Progenitor cell of endocrine pancreas (in vitro differentiated cells): ENCODE measurements around the gene IFI6. TPM values are rescaled to one million over a fixed set of nuclear protein-coding genes. Genes with fewer than 3 reads are reported as not detected.
A peak's percentile ranks its signal among the peaks of the same experiment; 100 is the strongest.

Experiments
- DNase-seq: peaks from one replicate; pipeline ENCODE4 v3.0.0; 2021; ENCODE audit warnings: low spot score; ENCODE audit not compliant: unreplicated experiment
- H3K27ac Mint-ChIP-seq: 2 replicates; pipeline ENCODE4 v1.8.0; 2021; ENCODE audit warnings: mild to moderate bottlenecking, moderate library complexity, mixed read lengths
- H3K27me3 Mint-ChIP-seq: 2 replicates; pipeline ENCODE4 v1.8.0; 2021; ENCODE audit warnings: mixed read lengths
- H3K36me3 Mint-ChIP-seq: 2 replicates; pipeline ENCODE4 v1.8.0; 2022; ENCODE audit warnings: mixed read lengths; ENCODE audit not compliant: insufficient read depth
- H3K4me1 Mint-ChIP-seq: 2 replicates; pipeline ENCODE4 v1.8.0; 2021; ENCODE audit warnings: low read depth, mixed read lengths
- H3K4me3 Mint-ChIP-seq: 2 replicates; pipeline ENCODE4 v1.8.0; 2021; ENCODE audit warnings: low read depth, mild to moderate bottlenecking, moderate library complexity, mixed read lengths
- H3K9me3 Mint-ChIP-seq: 2 replicates; pipeline ENCODE4 v1.8.0; 2021; ENCODE audit warnings: low read depth, mixed read lengths
- CTCF ChIP-seq: fragments of 200-600 bp; sonication (generic); IDR thresholded peaks from one replicate; pipeline ENCODE4 v1.5.0; 2021; ENCODE audit warnings: antibody characterized with exemption, mild to moderate bottlenecking; ENCODE audit not compliant: unreplicated experiment
- total RNA-seq: library from RNA; stranded (reverse); gene quantifications from 2 replicates; pipeline ENCODE4 v1.2.1, GENCODE V29; 2021

Gene IFI6
- total RNA-seq, 1 donor from 2014 or later, result 4.4 TPM

- no peak for DNase-seq
- no peak for TF ChIP-seq CTCF
- Mint-ChIP-seq H3K4me3 (no peak overlapping the region), H3K27me3 (no peaks in the 10 kb centered on the region), H3K36me3 (peaks cover 9% of the 10 kb centered on the region), H3K9me3 (peaks cover 20% of the 10 kb centered on the region), H3K27ac (no peak overlapping the region), H3K4me1 (peaks cover 7% of the 10 kb centered on the region)
These were observed 6.8 kb upstream of the IFI6 start for GRCh38 chr1:27678747-27679146.

GRCh38 chr1:27676410-27676809 is 4.4 kb upstream of the IFI6 start:
- TF ChIP-seq CTCF, result no peak

GRCh38 chr1:27672750-27673112 is 739 bp upstream of the IFI6 start:
- peaks cover 5% of the 10 kb centered on the region for H3K4me1 Mint-ChIP-seq
- no peak for DNase-seq
- no peaks in the 10 kb centered on the region for H3K36me3 Mint-ChIP-seq
- H3K9me3 Mint-ChIP-seq, result no peaks in the 10 kb centered on the region
- H3K27ac Mint-ChIP-seq, result peak overlapping the region; percentile 94
- H3K27me3 Mint-ChIP-seq, result peaks cover 14% of the 10 kb centered on the region
- H3K4me3 Mint-ChIP-seq, result no peak overlapping the region
- TF ChIP-seq CTCF, result no peak

More at GRCh38 chr1:27676410-27676809, 4.4 kb upstream of the IFI6 start:
- Mint-ChIP-seq H3K27me3 (no peaks in the 10 kb centered on the region), H3K9me3 (peaks cover 7% of the 10 kb centered on the region), H3K4me3 (no peak overlapping the region), H3K36me3 (peaks cover 2% of the 10 kb centered on the region), H3K27ac (no peak overlapping the region), H3K4me1 (peaks cover 5% of the 10 kb centered on the region)
- DNase-seq, result no peak

- TF ChIP-seq CTCF, result no peak
- Mint-ChIP-seq H3K9me3 (no peaks in the 10 kb centered on the region), H3K4me3 (no peak overlapping the region), H3K27ac (no peak overlapping the region), H3K4me1 (peaks cover 5% of the 10 kb centered on the region), H3K36me3 (no peaks in the 10 kb centered on the region), H3K27me3 (peaks cover 14% of the 10 kb centered on the region)
- no peak for DNase-seq
These were observed 2.1 kb downstream of the IFI6 start for GRCh38 chr1:27669876-27670275.

GRCh38 chr1:27668808-27669723 is 2.9 kb downstream of the IFI6 start:
- Mint-ChIP-seq H3K9me3 (no peaks in the 10 kb centered on the region), H3K27ac (no peak overlapping the region), H3K27me3 (peaks cover 14% of the 10 kb centered on the region), H3K4me1 (peaks cover 5% of the 10 kb centered on the region), H3K4me3 (peak overlapping the region; percentile 45), H3K36me3 (no peaks in the 10 kb centered on the region)
- peak; percentile 87 for DNase-seq
- peak; percentile 90 for TF ChIP-seq CTCF
